NCI-H146 (cell line): ENCODE results near the gene ST6GAL2.

Source experiments
- DNase-seq: peaks from one replicate; lab custom pipeline; 2025; lab: John Stamatoyannopoulos, UW

Gene ST6GAL2

DNA sequence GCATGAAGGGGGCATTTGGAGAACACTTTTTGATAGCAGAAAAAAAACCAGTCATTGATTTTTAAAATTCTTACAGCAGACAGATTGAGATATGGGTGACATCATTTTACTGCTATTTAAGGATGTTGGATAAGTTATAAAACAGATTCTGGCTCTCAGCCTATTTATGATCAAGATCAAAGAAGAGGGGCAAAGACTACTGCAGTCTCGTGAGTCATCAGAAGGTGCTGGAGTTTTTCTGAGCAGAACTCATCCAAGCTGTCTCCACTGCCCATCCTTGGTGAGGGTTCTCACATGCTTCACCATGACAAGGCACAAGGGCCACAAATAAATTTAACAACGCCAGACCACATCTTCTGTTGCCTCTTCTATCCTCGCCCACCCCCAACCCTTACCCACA lies 58.8 kb downstream of the ST6GAL2 start:
- DNase-seq = no peak

DNA sequence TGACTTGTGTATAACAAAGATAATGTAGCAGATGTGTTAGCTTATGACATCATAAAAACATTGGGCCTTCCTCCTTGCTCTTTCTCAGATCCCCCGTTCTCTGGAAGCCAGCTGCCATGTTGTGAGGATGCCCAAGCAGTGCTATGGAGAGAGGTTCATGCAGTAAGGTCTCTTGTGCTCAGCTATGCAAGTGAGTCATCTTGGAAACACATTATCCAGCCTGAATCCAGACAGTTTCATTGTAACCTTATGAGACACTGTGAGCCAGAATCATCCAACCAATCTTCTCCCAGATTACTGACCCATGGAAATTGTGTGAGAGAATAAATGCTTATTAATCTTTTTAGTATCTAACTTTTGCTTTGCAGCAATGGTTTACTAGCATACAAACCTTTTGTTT lies 60.8 kb downstream of the ST6GAL2 start:
- no peak for DNase-seq

DNA sequence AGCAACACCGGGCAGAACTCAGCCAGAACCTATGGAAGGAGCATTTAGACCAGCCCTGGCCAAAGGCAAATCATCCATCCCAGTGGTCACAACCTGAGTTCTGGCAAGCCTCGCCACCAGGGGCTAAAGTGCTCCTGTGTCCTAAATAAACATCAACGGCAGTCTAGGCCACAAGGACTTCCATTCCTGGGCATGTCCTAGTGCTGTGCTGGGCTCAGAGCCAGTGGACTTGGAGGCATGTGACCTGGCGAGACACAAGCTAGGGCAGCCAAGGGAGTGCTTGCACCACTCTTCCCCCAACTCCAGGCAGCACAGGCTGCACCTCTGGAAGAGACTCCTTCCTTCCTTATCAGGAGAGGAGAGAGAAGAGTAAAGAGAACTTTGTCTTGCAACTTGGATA lies 69.0 kb downstream of the ST6GAL2 start:
- DNase-seq = no peak

DNA sequence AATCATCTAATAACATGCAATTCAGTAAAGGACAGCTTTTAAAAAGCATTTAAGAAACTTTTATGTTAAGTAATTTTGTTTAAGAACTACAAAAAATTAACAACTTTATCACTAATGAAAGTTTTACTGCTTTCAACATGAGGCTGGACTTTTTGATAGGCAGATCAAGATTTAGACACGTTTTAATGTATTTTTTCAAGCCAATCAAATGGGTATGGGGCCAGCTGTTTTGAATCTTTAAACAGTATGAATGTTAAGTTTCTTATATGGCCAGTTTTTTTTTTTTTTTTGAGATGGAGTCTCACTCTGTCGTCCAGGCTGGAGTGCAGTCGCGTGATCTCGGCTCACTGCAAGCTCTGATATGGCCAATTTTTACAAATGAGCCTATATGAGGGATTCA lies 73.1 kb downstream of the ST6GAL2 start:
- no peak for DNase-seq

DNA sequence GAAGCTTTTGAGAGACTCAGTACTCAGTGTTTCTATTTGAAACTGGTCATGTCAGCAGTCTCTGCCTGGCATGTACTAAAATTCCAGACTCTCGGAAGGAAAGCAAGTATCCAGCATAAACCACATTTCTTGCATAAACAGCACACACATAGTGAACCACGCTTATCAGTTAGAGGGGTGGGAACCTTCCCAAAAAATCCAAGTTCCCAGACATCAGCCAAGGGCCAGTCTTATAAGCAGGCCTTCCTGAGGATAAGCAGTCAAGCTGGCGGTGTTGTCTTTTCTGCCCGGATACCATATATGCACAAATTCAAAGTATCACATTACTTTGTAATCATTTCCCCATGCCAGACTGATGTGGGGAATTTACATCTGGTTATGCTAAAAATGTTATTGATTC lies 73.6 kb downstream of the ST6GAL2 start:
- DNase-seq = no peak

DNA sequence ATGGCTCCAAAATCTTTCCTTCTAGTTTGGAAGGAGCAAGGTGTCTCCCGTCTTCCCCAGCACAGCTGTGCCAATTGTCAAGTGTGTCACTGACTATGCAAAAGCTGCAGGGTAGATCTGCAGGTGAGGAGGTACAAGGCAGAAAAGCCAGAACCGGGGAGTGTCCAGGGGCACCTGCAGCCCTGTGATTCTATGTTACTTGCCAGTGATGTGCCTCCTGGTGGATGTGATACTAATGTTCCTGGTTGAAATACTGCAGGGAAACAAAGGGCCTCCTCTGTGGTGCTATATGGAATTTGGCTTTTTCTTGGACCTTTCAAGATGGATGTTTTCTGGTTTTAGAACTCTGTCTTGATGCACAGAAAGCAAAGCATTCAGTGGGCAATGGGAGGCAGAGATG lies 80.3 kb downstream of the ST6GAL2 start:
- no peak for DNase-seq

DNA sequence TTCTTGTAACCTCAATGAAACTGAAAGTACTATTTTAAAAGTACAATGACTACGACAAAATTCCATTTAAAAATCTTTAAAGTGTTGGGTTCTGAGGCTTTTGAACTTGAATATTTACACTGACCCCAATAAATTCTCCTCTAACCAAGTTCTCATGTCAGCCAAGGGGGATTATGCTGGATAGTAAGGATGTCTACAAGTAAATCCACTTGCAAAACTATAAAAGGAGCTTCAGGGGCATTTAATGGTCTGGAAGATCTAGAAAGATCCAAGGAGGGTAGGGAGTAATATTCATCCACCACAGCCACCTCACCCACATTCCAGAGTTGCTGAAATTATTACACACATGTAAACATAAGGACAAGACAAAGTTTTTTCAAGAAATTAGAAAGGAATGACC lies 81.8 kb downstream of the ST6GAL2 start:
- DNase-seq = no peak

DNA sequence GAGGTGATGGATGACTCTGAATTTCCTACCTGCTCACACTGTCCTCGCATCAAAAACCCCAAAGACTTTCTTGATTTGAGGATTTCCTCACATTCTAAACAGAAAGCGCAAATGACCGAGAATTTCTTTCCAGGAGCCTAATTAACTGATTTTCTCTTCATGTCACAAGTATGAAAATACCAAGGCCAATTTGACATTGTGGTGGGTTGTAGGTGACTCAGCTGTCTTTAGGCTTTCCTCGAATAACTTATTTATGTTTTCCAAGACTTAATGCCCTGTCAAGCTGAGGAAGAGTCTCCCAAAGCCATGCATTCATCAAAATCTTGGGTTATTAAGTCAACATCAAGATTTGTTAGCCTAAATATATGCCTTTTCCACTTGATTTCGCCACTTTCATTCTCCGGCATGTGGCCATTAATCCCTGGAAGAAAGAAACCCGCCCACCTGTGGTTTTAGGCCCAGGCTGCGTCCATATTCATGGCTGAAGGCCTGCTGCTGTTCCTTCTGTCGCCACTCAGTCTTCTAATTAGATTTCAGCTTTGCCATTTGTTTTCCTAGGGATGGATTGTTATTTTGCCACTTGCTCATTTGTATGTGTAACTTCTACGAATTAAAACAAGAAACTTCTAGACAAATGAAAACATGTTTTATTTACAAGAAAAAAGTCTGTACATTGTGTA lies 84.9 kb downstream of the ST6GAL2 start:
- DNase-seq = no peak

DNA sequence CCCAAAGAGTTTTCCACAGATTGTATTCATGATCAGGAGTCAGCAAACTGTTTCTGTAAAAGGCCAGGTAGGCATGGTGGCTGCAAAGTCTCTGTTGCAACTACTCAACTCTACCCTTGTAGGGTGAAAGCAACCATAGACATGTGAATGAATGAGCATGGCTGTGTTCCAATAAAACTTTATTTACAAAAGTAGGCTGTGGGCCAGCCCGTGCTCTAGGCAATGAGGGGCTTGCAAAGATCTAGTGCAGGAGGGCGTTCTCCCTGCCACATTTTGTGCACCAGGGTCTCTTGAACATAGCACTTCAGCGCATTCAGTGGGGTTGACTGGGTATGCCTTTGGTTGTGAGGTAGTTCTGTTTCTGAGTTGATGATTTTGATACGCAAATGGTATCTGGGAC lies 85.8 kb downstream of the ST6GAL2 start:
- DNase-seq = no peak

DNA sequence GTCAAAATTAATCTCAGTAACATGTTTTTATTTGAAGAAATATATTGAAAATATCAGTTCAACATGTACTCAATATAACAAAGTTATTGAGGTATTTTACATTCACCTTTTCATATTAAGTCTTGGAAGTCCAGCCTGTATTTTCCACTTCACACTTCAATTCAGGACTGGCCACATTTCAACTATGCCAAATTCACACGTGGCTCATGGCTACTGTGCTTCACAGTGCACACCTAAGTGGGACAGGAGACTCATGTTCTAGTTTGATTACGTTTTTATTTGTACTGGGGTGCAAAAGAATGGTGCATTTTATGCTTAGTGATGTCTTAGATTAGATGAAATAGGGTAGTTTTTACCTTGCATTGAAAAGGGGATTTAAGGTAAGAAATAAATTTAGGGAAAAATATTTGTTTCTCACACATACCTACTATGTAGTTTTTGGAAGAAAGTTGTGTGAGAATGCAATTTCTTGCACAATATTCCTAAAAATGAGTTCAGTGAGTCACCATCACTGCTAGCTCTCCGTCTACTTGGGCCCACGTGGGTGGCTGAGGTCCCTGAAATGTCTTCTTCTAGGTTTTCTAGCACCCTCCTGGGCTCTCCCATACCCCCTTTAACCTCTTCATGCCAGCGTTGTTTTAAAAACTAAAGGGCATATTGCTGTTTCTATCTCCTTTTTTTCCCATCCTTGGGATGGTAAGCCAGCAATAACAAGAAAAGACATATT lies 87.0 kb downstream of the ST6GAL2 start:
- no peak for DNase-seq

DNA sequence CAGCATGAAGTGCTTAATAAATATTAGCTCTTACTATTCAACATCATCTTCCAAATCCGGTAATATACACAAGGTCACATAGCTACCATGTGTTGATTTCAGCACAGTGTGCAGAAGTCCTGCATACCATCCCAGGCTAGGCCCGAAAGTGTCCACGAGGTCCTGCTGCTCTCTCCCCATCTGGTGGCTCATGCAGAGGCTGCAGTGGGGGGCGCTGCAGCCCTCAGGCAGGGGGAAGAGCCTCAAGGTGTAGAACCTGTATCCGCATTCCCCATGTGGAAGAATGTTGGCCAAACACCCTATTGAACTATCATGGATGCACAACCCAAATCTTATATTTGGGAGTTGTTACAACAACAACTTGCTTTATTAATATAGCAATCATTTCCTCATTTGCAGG lies 88.5 kb downstream of the ST6GAL2 start:
- no peak for DNase-seq

DNA sequence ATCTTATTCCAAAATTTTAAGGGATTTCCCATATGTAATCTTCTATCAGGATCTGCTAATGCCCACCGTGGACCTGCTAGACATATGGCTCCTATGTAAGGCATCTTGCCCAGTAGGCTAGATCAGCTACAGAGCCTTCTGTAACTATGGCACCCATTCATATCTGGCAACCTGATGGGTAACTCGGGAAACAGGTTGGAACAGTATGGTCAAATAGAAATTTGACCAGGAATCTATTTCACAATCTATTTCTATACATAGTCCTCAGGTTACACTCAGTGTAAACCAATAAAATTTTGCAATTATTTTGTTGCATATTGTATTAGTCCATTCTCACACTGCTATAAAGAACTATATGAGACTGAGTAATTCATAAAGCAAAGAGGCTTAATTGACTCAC lies 93.3 kb downstream of the ST6GAL2 start:
- DNase-seq = no peak

DNA sequence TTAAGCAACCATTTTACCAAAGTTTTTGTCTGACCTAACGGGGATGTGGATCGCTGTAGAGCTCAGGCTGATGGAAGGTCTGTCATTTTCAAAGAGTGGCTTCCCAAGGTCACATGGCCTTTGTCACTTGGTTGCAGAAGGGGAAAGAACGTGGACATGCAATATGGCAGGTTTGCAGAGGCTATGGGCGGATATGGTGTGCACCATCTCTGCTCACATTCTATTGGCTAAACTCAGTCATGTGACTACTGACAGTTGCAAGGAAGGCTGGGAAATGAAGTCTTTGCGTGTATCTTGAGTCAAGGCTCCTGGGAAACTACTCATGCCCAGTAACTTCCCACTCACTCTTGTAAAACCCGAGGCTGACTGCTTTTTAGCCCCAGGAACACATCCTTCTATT lies 96.8 kb downstream of the ST6GAL2 start:
- DNase-seq = no peak

DNA sequence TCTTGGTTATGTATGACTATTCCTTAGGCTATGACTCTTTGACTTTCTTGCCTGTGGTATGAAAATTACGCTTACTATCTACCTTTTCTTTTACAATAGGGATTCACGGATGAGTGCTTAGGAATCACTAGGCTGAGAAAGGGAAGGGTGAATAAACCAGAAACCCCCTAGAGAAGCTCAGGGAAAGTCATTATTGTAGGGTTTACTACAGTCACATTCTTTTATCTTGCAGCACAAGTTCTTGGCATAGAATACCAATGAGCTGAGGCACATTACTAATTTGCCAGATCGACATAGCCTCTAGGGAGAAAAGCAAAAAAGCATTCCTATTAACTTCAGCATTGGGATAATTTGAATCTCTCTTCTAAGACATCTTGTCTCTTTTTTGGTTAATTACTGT lies 103.3 kb downstream of the ST6GAL2 start:
- DNase-seq = no peak

DNA sequence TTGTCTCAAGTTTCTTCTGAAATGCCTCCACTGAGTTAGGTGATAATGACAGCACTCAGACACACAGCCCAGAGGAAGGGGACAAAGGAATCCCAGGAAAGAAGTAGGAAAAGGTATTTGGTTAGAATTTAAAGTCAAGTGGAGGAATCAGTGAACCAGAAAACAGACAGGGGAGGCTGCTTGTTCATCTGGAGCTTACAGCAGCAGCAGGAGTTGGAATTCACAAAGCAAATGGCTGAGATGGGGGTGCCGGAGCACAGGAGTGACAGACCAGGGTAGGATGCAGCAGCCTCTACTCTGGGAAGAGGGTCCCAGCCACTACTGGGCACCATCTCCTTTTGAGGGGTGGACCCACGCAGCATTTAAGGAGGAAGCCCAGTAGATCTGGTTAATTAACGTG lies 104.8 kb downstream of the ST6GAL2 start:
- no peak for DNase-seq

DNA sequence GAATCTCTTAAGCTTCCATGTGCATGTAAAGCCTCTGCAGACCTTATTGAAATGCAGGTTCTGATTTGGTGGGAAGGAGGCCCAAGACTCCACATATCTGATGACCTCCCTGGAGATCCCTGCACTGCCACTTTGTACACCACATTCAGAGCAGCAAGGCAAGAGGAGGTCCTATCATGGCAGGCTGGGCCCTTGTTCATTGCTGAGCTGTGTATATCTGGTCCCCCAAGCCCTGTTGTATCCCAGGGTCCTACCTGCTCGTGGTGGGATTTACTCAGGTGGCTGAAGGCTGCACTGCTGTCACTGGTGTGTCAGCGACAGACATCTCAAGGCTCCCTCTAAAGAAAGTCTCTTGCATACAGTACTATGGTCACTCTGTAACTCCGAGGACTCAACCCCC lies 114.2 kb downstream of the ST6GAL2 start:
- no peak for DNase-seq

DNA sequence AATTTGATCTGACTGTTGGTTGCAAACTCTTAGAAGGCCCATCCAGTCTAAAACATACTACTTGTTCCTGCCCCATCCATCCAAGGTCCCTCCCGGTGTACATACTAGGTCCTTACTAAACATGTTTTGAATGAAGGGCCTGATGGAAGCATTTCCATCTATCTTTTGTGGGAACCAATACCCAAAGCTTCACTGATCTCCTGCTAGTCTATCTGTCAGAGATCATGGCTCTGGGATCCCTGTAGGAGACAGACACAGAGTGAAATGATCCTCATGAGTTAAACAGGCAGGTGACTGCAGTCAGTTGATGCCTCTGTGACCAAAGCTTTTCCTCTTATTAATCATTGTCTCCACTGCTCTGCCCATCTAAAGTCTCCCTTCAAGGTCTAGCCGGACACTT lies 115.0 kb downstream of the ST6GAL2 start:
- DNase-seq = no peak

DNA sequence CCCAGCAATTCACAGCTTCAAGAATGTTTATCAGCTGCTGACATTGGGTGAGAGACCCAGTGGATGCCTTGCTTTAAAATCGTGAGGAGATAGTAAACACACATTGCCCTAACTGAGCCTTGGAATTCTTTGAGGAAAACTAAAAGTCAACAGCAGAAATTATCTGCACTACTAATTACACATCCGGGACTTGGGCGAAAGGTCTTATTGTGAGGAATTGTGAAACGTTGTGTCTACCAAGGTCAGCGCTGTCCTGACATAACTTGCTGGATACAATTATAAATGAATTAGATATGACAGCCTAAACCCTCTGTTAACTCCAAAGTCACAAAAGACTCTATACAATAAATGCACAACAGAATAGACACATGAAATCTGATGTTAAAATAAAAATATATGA lies 121.4 kb downstream of the ST6GAL2 start:
- DNase-seq = no peak

DNA sequence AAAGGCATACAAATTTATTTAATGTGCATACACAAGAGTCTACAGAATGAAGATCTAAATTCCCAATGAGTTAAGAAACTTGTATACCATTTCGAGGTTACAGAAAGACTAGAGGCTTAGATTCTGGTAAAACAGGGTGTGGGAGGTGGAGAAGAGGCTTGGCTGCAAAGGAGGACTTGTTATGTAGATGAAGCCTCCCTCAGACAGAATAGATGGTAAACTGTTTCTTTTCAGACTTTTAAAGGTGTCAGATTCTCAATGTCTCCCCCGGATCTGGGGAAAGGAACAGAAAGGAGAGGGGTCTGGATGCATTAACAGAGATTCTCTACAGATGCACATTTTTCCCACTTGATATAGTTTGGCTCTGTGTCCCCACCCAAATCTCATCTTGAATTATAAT lies 126.0 kb downstream of the ST6GAL2 start:
- DNase-seq = no peak

DNA sequence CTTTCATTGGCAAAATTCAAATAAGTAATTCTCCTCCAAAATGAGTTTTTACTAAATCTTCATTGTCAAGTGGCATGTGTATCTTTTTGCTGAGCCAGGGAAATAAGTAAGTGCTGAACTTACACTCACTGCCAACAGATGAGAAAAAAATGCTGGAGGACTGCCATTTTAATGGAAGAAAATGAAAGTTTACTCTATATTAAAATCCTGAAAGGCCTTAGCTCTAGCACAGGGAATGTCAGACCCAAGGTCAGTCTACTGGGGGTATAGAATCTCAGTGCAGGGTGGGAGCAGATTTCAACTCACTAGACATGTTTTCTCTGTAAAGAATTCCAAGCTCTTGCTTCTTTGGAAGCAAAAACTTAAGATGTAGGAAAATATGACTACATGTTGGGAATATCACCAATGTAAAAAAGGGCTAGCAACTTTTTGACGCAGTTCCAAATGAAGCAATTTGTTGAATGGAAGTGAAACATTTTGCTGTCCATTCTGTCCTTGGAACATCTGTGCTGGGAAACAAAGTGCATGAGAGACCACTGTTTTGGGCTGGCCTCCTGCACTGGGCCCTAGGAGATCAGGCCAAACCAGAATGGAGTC lies 127.0 kb downstream of the ST6GAL2 start:
- DNase-seq = no peak
